HepG2 (cell line): ENCODE results near the gene CASR.

Experiments used
- JUND ChIP-seq: sonication (generic); formaldehyde crosslinking; IDR thresholded peaks from 2 replicates; pipeline ENCODE4 v1.8.0; 2022; ENCODE audit warnings: mild to moderate bottlenecking, missing genetic modification reagents
- KAT7 ChIP-seq: IDR thresholded peaks from 2 replicates; pipeline ENCODE4 v1.6.1; 2018; ENCODE audit warnings: borderline replicate concordance, missing compliant biosample characterization
- MTA1 ChIP-seq: sonication (generic); formaldehyde crosslinking; IDR thresholded peaks from 2 replicates; pipeline ENCODE4 v1.4.0; 2020; ENCODE audit warnings: missing genetic modification reagents, mild to moderate bottlenecking, borderline replicate concordance
- MXI1 ChIP-seq: IDR thresholded peaks from 3 replicates; pipeline ENCODE4 v1.6.1; 2012; ENCODE audit warnings: low read depth, low read length, inconsistent platforms, borderline replicate concordance
- POLR2A ChIP-seq, 2 experiments: IDR thresholded peaks; 2 replicates each; pipeline ENCODE4 v1.6.1; 2011; ENCODE audit warnings: low read depth in 2 of 2, low read length in 2 of 2, mild to moderate bottlenecking in 1 of 2, moderate library complexity in 1 of 2; ENCODE audit not compliant: insufficient read depth in 1 of 2
- SAP130 ChIP-seq: IDR thresholded peaks from 2 replicates; pipeline ENCODE4 v1.6.1; 2016; ENCODE audit warnings: low read depth
- ZNF547 ChIP-seq: sonication (generic); formaldehyde crosslinking; IDR thresholded peaks from 2 replicates; pipeline ENCODE4 v1.5.1; 2020; ENCODE audit warnings: mild to moderate bottlenecking, missing genetic modification reagents
- ZNF768 ChIP-seq: sonication (generic); formaldehyde crosslinking; IDR thresholded peaks from 2 replicates; pipeline ENCODE4 v1.4.0; 2020; ENCODE audit warnings: missing genetic modification reagents
- TF ChIP-seq, protein P1 (sequence below): sonication (generic); formaldehyde crosslinking; IDR thresholded peaks from 2 replicates; pipeline ENCODE4 v1.5.0; 2020; ENCODE audit warnings: mild to moderate bottlenecking, missing genetic modification reagents, moderate library complexity
- TF ChIP-seq, protein P2 (sequence below): sonication (generic); formaldehyde crosslinking; IDR thresholded peaks from 2 replicates; pipeline ENCODE4 v1.4.0; 2020; ENCODE audit warnings: missing genetic modification reagents
- TF ChIP-seq, protein P3 (sequence below): sonication (generic); formaldehyde crosslinking; IDR thresholded peaks from 2 replicates; pipeline ENCODE4 v1.4.0; 2020; ENCODE audit warnings: missing genetic modification reagents, borderline replicate concordance
- TF ChIP-seq, protein P4 (sequence below): sonication (generic); formaldehyde crosslinking; IDR thresholded peaks from 2 replicates; pipeline ENCODE4 v1.8.1; 2022; ENCODE audit warnings: mild to moderate bottlenecking, missing genetic modification reagents

DNA sequence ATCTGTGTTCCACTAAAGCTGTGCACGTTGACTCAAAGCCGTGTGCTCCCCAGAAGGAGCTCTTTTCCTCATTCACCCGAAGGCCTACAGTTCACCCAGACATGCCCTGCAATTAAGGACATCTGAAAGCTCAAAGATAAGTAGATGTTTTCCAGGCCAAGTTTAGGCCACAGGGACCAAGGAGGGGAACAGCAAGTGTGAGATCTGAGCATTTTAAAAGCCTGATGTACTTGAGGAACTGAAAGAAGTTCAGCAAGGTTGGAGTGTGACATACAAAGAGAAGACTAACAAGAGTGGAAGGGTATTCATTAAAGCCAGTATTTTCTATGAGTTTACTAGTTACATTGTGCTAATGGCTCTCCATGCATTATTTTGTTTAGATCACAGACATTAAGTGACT, 68.0 kb downstream of the CASR start:
- TF ChIP-seq ZNF547 (CRISPR knock-in tag): no peak
- TF ChIP-seq, protein P1, sequence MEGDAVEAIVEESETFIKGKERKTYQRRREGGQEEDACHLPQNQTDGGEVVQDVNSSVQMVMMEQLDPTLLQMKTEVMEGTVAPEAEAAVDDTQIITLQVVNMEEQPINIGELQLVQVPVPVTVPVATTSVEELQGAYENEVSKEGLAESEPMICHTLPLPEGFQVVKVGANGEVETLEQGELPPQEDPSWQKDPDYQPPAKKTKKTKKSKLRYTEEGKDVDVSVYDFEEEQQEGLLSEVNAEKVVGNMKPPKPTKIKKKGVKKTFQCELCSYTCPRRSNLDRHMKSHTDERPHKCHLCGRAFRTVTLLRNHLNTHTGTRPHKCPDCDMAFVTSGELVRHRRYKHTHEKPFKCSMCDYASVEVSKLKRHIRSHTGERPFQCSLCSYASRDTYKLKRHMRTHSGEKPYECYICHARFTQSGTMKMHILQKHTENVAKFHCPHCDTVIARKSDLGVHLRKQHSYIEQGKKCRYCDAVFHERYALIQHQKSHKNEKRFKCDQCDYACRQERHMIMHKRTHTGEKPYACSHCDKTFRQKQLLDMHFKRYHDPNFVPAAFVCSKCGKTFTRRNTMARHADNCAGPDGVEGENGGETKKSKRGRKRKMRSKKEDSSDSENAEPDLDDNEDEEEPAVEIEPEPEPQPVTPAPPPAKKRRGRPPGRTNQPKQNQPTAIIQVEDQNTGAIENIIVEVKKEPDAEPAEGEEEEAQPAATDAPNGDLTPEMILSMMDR (CRISPR knock-in tag): no peak
- TF ChIP-seq, protein P2, sequence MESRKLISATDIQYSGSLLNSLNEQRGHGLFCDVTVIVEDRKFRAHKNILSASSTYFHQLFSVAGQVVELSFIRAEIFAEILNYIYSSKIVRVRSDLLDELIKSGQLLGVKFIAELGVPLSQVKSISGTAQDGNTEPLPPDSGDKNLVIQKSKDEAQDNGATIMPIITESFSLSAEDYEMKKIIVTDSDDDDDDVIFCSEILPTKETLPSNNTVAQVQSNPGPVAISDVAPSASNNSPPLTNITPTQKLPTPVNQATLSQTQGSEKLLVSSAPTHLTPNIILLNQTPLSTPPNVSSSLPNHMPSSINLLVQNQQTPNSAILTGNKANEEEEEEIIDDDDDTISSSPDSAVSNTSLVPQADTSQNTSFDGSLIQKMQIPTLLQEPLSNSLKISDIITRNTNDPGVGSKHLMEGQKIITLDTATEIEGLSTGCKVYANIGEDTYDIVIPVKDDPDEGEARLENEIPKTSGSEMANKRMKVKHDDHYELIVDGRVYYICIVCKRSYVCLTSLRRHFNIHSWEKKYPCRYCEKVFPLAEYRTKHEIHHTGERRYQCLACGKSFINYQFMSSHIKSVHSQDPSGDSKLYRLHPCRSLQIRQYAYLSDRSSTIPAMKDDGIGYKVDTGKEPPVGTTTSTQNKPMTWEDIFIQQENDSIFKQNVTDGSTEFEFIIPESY (CRISPR knock-in tag): no peak
- TF ChIP-seq ZNF768 (CRISPR knock-in tag): no peak
- TF ChIP-seq SAP130 (CRISPR knock-in tag): no peak
- no peak for TF ChIP-seq MXI1
- TF ChIP-seq, protein P3, sequence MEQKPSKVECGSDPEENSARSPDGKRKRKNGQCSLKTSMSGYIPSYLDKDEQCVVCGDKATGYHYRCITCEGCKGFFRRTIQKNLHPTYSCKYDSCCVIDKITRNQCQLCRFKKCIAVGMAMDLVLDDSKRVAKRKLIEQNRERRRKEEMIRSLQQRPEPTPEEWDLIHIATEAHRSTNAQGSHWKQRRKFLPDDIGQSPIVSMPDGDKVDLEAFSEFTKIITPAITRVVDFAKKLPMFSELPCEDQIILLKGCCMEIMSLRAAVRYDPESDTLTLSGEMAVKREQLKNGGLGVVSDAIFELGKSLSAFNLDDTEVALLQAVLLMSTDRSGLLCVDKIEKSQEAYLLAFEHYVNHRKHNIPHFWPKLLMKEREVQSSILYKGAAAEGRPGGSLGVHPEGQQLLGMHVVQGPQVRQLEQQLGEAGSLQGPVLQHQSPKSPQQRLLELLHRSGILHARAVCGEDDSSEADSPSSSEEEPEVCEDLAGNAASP (CRISPR knock-in tag): no peak
- TF ChIP-seq, protein P4, sequence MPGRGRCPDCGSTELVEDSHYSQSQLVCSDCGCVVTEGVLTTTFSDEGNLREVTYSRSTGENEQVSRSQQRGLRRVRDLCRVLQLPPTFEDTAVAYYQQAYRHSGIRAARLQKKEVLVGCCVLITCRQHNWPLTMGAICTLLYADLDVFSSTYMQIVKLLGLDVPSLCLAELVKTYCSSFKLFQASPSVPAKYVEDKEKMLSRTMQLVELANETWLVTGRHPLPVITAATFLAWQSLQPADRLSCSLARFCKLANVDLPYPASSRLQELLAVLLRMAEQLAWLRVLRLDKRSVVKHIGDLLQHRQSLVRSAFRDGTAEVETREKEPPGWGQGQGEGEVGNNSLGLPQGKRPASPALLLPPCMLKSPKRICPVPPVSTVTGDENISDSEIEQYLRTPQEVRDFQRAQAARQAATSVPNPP (CRISPR knock-in tag): no peak
- TF ChIP-seq KAT7 (CRISPR knock-in tag): no peak
- TF ChIP-seq POLR2A (IDR thresholded peaks at IDR 0.05; ENCODE audit: insufficient read depth in 1 of 2, low read depth in 2 of 2, low read length in 2 of 2): no peak
- TF ChIP-seq MTA1: no peak
- no peak for TF ChIP-seq JUND (CRISPR knock-in tag)
